Stimulated activated naive B cell treated with anti-CD40 and anti-IgM and Interleukin-4, amounts not matched to agents 10 μg/mL and 1 μg/mL and 100 μg/mL, for 72 hours (primary cell): Measurements from ENCODE around the gene MBNL3.
"Not testable (repeated sequence)": the region's sequence is repeated elsewhere in the genome, so short reads cannot be mapped to it uniquely, and the experiment has no call there.

ENCODE experiments used
- ATAC-seq, 2 donors: fragments of 150-1000 bp; cut with Tn5 transposase; replicated peaks; 2 replicates each; pipeline ENCODE4 v1.10.0; 2021; ENCODE audit warnings: moderate library complexity in 1 of 2
- DNase-seq: peaks from one replicate; pipeline ENCODE4 v3.0.0; 2021
- H3K27ac Mint-ChIP-seq: one replicate; pipeline ENCODE4 v1.8.0; 2022; ENCODE audit warnings: mild to moderate bottlenecking, mixed read lengths
- H3K27me3 Mint-ChIP-seq, 2 donors: one replicate each; pipeline ENCODE4 v1.8.0; 2022; ENCODE audit warnings: mixed read lengths in 2 of 2
- H3K36me3 Mint-ChIP-seq, 2 donors: one replicate each; pipeline ENCODE4 v1.8.0; 2022; ENCODE audit warnings: mixed read lengths in 2 of 2, mild to moderate bottlenecking in 1 of 2
- H3K4me1 Mint-ChIP-seq, 2 donors: one replicate each; pipeline ENCODE4 v1.8.0; 2022; ENCODE audit warnings: mixed read lengths in 2 of 2, mild to moderate bottlenecking in 1 of 2
- H3K4me3 Mint-ChIP-seq, 2 donors: one replicate each; pipeline ENCODE4 v1.8.0; 2022; ENCODE audit warnings: mild to moderate bottlenecking in 2 of 2, mixed read lengths in 2 of 2, moderate library complexity in 1 of 2
- H3K9me3 Mint-ChIP-seq, 2 donors: one replicate each; pipeline ENCODE4 v1.8.0; 2022; ENCODE audit warnings: mixed read lengths in 2 of 2, mild to moderate bottlenecking in 1 of 2

Gene MBNL3

GRCh38 chrX:132365490-132365889, 123.3 kb downstream of the MBNL3 start:
- DNase-seq = no peak
- H3K4me3 Mint-ChIP-seq = no peak overlapping the region
- no peak for ATAC-seq
- H3K27ac Mint-ChIP-seq = no peak overlapping the region
- H3K9me3 Mint-ChIP-seq = peaks cover 0 to 2% of the 10 kb centered on the region in 2 donors
- no peaks in the 10 kb centered on the region for H3K4me1 Mint-ChIP-seq
- H3K36me3 Mint-ChIP-seq = no peaks in the 10 kb centered on the region
- H3K27me3 Mint-ChIP-seq = peaks cover 0 to 6% of the 10 kb centered on the region in 2 donors

- ATAC-seq (no peak), DNase-seq (no peak)
- H3K27ac Mint-ChIP-seq = no peak overlapping the region
- H3K9me3 Mint-ChIP-seq = peaks cover 0 to 2% of the 10 kb centered on the region in 2 donors
- no peaks in the 10 kb centered on the region for H3K4me1 Mint-ChIP-seq
- no peaks in the 10 kb centered on the region for H3K36me3 Mint-ChIP-seq
- peaks cover 0 to 6% of the 10 kb centered on the region in 2 donors for H3K27me3 Mint-ChIP-seq
- H3K4me3 Mint-ChIP-seq = no peak overlapping the region
These were observed 124.5 kb downstream of the MBNL3 start for GRCh38 chrX:132364313-132364712.

GRCh38 chrX:132353430-132353829, 135.4 kb downstream of the MBNL3 start:
- Mint-ChIP-seq H3K27ac (no peak overlapping the region), H3K9me3 (no peaks in the 10 kb centered on the region), H3K27me3 (no peaks in the 10 kb centered on the region), H3K4me1 (no peaks in the 10 kb centered on the region), H3K4me3 (no peak overlapping the region), H3K36me3 (no peaks in the 10 kb centered on the region)
- DNase-seq = no peak
- ATAC-seq = no peak

GRCh38 chrX:132336172-132336571, 152.7 kb downstream of the MBNL3 start:
- no peaks in the 10 kb centered on the region for H3K9me3 Mint-ChIP-seq
- no peaks in the 10 kb centered on the region for H3K4me1 Mint-ChIP-seq
- no peak overlapping the region for H3K27ac Mint-ChIP-seq
- peaks cover 0 to 3% of the 10 kb centered on the region in 2 donors for H3K36me3 Mint-ChIP-seq
- DNase-seq = no peak
- no peaks in the 10 kb centered on the region for H3K27me3 Mint-ChIP-seq
- ATAC-seq = no peak
- H3K4me3 Mint-ChIP-seq = no peak overlapping the region

- Mint-ChIP-seq H3K4me3 (no peak overlapping the region), H3K36me3 (peaks cover 1 to 3% of the 10 kb centered on the region in 2 donors), H3K27me3 (no peaks in the 10 kb centered on the region), H3K4me1 (no peaks in the 10 kb centered on the region), H3K27ac (no peak overlapping the region), H3K9me3 (no peaks in the 10 kb centered on the region)
- no peak for DNase-seq
- no peak for ATAC-seq
These were observed 155.5 kb downstream of the MBNL3 start for GRCh38 chrX:132333351-132333750.

- ATAC-seq = no peak
- no peak overlapping the region for H3K27ac Mint-ChIP-seq
- no peaks in the 10 kb centered on the region for H3K9me3 Mint-ChIP-seq
- no peak overlapping the region for H3K4me3 Mint-ChIP-seq
- no peaks in the 10 kb centered on the region for H3K4me1 Mint-ChIP-seq
- no peaks in the 10 kb centered on the region for H3K27me3 Mint-ChIP-seq
- peaks cover 1 to 3% of the 10 kb centered on the region in 2 donors for H3K36me3 Mint-ChIP-seq
- DNase-seq = no peak
These were observed 157.3 kb downstream of the MBNL3 start for GRCh38 chrX:132331532-132331931.

GRCh38 chrX:132331000-132331399, 157.8 kb downstream of the MBNL3 start:
- Mint-ChIP-seq H3K4me1 (no peaks in the 10 kb centered on the region), H3K9me3 (no peaks in the 10 kb centered on the region), H3K4me3 (no peak overlapping the region), H3K36me3 (peaks cover 1 to 3% of the 10 kb centered on the region in 2 donors), H3K27me3 (no peaks in the 10 kb centered on the region), H3K27ac (no peak overlapping the region)
- DNase-seq (no peak), ATAC-seq (no peak)

GRCh38 chrX:132330156-132330729, 158.6 kb downstream of the MBNL3 start:
- Mint-ChIP-seq H3K27ac (no peak overlapping the region), H3K9me3 (no peaks in the 10 kb centered on the region), H3K36me3 (peaks cover 1 to 3% of the 10 kb centered on the region in 2 donors), H3K27me3 (no peaks in the 10 kb centered on the region), H3K4me3 (no peak overlapping the region), H3K4me1 (no peaks in the 10 kb centered on the region)
- DNase-seq = no peak
- no peak for ATAC-seq

- DNase-seq, H3K4me3 Mint-ChIP-seq, H3K4me1 Mint-ChIP-seq, H3K9me3 Mint-ChIP-seq, H3K27me3 Mint-ChIP-seq, H3K27ac Mint-ChIP-seq, ATAC-seq, H3K36me3 Mint-ChIP-seq: not testable (repeated sequence)
These were observed 161.9 kb downstream of the MBNL3 start for GRCh38 chrX:132326960-132327359.
